ENCODE measurements around the gene SF3B1. TPM values are rescaled to one million over a fixed set of nuclear protein-coding genes. Genes with fewer than 3 reads are reported as not detected.
"Not testable (repeated sequence)": the region's sequence is repeated elsewhere in the genome, so short reads cannot be mapped to it uniquely, and the experiment has no call there.

SF3B1 gene, protein sequence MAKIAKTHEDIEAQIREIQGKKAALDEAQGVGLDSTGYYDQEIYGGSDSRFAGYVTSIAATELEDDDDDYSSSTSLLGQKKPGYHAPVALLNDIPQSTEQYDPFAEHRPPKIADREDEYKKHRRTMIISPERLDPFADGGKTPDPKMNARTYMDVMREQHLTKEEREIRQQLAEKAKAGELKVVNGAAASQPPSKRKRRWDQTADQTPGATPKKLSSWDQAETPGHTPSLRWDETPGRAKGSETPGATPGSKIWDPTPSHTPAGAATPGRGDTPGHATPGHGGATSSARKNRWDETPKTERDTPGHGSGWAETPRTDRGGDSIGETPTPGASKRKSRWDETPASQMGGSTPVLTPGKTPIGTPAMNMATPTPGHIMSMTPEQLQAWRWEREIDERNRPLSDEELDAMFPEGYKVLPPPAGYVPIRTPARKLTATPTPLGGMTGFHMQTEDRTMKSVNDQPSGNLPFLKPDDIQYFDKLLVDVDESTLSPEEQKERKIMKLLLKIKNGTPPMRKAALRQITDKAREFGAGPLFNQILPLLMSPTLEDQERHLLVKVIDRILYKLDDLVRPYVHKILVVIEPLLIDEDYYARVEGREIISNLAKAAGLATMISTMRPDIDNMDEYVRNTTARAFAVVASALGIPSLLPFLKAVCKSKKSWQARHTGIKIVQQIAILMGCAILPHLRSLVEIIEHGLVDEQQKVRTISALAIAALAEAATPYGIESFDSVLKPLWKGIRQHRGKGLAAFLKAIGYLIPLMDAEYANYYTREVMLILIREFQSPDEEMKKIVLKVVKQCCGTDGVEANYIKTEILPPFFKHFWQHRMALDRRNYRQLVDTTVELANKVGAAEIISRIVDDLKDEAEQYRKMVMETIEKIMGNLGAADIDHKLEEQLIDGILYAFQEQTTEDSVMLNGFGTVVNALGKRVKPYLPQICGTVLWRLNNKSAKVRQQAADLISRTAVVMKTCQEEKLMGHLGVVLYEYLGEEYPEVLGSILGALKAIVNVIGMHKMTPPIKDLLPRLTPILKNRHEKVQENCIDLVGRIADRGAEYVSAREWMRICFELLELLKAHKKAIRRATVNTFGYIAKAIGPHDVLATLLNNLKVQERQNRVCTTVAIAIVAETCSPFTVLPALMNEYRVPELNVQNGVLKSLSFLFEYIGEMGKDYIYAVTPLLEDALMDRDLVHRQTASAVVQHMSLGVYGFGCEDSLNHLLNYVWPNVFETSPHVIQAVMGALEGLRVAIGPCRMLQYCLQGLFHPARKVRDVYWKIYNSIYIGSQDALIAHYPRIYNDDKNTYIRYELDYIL
- total RNA-seq, result 100 to 1,000 TPM; 193 to 201 TPM
- long read RNA-seq, full-length matches to known transcripts, result 74 of 118 reads
- long read RNA-seq, partial matches to known transcripts, result 35 of 118 reads
- long read RNA-seq, other reads (novel, unspliced or antisense), result 9 of 118 reads

DNA sequence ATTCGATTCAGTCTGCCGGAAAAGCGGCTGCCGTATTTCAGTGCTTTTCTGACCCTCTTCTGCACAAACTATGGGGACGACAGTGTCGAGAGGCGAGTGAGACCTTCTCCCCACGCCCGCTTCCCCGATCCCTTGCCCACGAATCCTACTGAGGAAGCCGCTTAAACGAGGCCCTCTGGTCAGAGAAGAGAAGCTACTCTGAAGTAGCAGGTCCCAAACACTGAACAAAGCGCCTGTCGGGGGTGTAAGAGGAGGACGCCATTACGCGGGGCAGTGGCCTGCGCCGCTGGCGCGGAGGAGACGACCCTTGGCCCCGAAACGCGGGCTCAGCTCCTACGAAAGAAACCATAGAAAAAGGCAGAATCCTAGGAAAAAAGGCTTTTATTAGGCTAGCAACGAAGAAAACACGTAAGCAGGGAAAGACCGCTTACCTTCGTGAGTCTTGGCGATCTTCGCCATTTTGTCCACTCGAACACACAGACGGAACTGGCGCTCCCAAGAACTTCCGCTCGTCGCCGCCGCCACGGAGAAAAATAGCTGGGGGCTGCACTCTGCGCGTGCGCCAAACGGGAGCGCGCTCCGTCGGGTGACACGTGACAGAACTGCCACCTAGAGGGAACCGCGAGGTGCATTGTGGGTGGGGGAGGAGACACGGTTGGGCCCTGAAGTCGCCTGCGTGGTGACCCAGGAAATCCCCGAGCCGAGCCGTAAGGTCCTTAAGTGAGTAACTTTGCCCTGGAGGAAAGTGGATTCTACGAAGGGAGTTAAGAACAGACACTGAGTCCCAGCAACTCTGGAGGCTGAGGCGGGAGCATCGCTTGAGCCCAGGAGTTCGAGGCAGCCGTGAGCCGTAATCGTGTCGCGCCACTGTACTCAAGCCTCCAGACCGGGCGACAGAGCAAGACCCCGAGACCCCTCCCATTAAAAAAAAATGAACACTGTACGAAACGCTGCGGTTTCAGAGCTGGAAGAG, at the start of gene SF3B1:
Gene SF3B1, minus strand, starts transcription at position 488 of the 973 bp plus-strand sequence. Its CDS starts 29 bp downstream, at position 459.
- DNase-seq, result peak; percentile 99
- intact Hi-C loops (cut with DNase I, micrococcal nuclease), result no loop called here
- ATAC-seq, result peak; percentile 97

DNA sequence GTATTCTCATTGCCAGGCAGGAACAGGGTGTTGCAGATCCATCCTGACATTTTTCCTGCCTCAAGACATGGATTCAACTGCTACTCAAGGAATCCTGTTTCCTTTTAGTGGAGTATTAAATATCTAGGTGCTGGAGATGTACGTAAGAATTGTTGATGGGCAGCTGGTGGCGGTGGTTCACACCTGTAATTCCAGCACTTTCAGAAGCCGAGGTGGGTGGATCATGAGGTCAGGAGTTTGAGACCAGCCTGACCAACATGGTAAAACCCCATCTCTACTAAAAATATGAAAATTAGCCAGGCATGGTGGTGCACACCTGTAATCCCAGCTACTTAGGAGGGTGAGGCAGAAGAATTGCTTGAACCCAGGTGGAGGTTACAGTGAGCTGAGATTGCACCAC, 49.4 kb upstream of the SF3B1 start:
- ATAC-seq; intact Hi-C loops (cut with DNase I, micrococcal nuclease); DNase-seq: not testable (repeated sequence)

DNA sequence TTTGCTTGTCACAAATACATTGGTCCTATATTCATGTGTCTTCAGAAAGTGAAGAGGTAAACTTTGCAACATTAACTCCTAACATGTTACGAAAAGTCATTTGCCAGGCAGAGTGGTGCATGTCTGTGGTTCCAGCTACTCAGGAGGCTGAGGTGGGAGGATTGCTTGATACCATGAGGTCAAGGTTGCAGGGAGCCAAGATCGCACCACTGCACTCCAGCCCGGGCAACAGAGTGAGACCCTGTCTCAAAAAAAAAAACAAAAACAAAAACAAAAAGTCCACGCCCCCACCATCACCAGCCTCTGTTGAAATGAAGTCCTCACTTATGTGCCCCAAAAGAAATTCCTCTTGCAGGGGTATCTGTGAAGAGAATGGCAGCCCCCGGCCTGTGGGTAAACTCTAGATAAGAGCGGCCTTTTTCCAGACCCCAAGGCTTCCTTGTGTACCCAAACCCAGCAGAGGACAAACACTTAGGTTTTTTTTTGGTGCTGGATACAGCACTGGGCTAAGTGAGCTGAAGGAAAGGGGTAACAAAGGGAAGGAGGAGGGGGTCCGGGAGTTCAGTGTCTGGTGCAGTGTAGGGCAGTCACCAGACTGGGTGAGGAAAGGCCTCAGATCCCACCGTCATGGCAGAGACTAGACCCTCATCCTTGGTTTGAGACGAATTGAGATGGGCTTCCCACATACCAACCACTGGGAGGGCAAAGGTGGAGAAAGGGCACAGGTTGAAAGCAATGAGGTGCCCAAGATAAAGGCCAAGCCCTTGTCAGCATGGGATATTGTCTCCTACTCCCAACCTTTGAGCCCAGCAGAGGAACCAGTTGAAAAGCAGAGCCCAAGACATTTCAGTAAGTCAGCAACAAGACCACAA, 45.6 kb upstream of the SF3B1 start:
- no peak for ATAC-seq
- DNase-seq, result no peak
- intact Hi-C loops (cut with DNase I, micrococcal nuclease), result no loop called here

- DNase-seq (no peak), ATAC-seq (no peak)
- intact Hi-C loops (cut with DNase I, micrococcal nuclease), result loop anchor here in 1 of 2 donors (10.0 kb wide), 1 partner anchor 73 kb away; no protein-coding TSS in a partner anchor
Observed at GRCh38 chr2:197477797-197478196, 43.0 kb upstream of the SF3B1 start.

DNA sequence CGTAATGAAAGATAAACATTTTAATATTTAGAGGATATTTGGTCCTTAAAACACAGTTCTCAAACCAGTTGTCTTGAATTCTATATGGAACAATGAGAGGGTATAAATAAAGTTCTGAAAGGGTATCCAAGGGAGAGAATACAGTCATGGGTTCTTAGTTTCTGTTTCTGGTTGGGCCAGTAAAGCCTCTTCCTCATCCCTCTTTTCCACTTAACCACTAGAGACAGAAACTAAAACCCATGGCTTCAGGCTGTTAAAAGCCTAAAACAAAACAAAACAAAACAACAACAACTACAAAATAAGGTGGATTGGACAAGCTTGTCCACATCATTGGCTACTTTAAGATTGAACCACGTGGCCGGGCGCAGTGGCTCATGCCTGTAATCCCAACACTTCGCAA, 37.3 kb upstream of the SF3B1 start:
- intact Hi-C loops (cut with DNase I, micrococcal nuclease), result loop anchor here in 1 of 2 donors (10.0 kb wide), 1 partner anchor 67 kb away; no protein-coding TSS in a partner anchor
- no peak for DNase-seq
- ATAC-seq, result no peak

GRCh38 chr2:197464175-197464574, 29.3 kb upstream of the SF3B1 start:
- ATAC-seq (no peak), DNase-seq (no peak)
- intact Hi-C loops (cut with DNase I, micrococcal nuclease), result no loop called here

DNA sequence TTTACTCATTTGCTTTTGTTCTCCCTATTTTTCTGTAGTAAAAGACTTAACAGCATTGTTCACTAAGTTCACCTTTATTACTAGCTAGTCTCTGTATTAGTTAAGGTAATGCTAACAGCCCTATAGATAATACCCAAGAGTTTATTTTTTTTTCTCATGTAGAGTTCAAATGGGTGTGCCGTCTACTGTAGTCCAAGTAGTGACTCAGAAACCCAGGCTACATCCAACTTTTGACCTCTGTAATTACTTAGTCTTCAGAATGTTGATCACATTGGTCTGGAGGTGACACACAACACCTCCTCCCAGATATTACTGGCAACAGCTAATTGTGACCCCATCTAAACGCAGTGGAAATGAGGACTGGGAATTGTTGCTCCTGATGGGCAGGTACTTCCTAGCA, 26.2 kb upstream of the SF3B1 start:
- DNase-seq (no peak), ATAC-seq (peak; percentile 87)
- intact Hi-C loops (cut with DNase I, micrococcal nuclease), result no loop called here

DNA sequence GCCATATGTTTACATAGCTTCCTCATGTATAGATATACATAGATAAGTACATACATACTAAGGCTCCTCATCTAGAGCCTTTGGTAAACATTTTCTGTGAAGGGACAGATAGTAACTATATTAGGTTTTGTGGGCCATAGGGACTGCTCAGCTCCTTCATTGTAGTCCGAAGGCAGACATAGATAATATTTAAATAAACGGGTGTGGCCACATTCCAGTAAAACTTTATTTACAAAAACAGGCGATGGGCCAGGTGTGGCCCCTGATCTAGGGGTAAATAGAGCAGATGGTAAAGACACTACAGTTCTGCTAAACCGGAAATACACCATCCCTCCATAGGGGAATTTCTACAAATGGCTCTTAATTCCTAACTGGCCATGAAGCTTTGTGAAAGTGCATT, 25.8 kb upstream of the SF3B1 start:
- DNase-seq (peak; percentile 9 to 29), ATAC-seq (peak; percentile 76)
- intact Hi-C loops (cut with DNase I, micrococcal nuclease), result no loop called here

DNA sequence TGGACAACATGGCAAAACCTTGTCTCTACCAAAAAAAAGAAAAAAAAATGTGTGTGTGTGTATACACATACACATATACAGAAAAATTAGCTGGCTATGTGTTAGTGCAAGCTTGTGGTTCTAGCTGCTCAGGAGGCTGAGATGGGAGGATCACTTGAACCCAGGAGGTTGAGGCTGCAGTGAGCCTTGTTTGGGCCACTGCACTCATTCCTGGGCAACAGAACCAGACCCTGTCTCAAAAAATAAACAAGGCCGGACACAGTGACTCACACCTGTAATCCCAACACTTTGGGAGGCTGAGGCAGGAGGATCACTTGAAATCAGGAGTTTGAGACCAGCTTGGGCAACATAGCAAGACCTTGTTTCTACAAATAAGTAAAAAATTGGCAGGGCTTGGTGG, 20.6 kb upstream of the SF3B1 start:
- intact Hi-C loops (cut with DNase I, micrococcal nuclease), result no loop called here
- DNase-seq (no peak), ATAC-seq (no peak)

- ATAC-seq, result no peak
- intact Hi-C loops (cut with DNase I, micrococcal nuclease), result no loop called here
- DNase-seq, result no peak
Observed at GRCh38 chr2:197454923-197455322, 20.1 kb upstream of the SF3B1 start.

DNA sequence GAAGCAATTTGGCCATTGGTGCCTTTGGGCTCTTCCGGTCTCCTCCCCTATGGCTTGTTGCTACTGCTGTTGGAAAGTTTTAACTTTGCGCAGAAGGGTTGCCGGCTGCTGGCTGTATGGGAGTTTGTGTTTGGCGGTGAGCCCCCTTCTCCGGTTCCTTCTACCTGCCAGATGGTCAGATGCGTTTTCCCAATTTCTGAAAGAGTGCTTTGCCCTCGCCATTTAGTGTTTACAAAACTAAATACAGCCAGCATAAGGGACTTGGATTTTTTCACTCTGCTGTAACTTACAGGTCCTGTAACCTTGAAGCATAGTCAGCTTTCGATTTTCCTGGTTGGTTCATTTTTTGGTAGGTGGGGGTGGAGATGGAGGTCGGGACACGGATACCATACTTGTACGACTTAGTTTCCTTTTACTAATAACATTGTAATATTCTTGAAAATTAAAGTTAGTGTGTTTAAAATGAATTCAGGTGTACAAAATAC, 19.1 kb upstream of the SF3B1 start:
- DNase-seq (peak in 1 of 2 donors; percentile 78), ATAC-seq (peak; percentile 61)
- intact Hi-C loops (cut with DNase I, micrococcal nuclease), result no loop called here

DNA sequence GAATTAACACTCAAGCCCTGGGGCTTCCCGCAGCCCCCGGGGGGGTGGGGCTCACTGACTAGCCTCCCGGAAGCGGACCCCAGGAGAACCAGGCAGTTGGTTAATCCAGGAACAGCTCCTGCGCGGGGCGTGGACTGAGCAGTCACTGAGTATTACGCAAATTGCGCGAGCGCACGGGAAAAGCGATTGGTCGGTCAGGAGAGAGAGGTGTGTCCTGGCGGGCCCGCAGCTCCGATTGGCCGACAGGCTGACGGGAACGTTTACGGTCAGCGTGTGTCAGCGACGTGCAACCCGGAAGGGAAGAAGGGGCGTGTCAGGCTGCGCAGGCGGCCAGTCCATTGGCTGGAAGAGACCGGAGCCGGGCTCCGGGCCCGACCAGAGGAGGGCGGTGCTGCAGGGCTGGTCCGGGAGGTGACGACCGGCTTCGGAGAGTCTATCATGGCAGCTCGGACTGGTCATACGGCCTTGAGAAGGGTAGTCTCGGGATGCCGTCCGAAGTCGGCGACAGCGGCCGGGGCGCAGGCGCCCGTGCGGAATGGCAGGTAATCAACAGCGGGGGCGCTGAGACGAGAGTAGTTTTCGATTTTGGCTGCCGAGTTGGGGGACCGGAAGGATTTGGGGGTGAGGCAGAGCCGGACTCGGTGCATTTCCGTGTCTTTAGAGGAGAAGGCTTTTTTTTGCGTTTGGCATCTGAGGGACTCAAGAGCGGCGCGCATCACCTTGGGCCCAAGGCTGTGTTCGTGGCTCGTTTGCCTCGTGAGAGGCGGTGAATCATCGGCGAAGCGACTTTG, 18.5 kb upstream of the SF3B1 start, which contains the start of gene COQ10B:
Gene COQ10B, plus strand, starts transcription at position 430 of the 791 bp plus-strand sequence. Its CDS starts 9 bp downstream, at position 439.
- intact Hi-C loops (cut with DNase I, micrococcal nuclease), result no loop called here

GRCh38 chr2:197452754-197453122, 17.9 kb upstream of the SF3B1 start:
- intact Hi-C loops (cut with DNase I, micrococcal nuclease), result no loop called here
- DNase-seq, result no peak
- ATAC-seq, result peak; percentile 63

More for the DNA sequence above, 18.5 kb upstream of the SF3B1 start, which contains the start of gene COQ10B:
- ATAC-seq, result peak; percentile 90
- peak; percentile 99 to 100 for DNase-seq

DNA sequence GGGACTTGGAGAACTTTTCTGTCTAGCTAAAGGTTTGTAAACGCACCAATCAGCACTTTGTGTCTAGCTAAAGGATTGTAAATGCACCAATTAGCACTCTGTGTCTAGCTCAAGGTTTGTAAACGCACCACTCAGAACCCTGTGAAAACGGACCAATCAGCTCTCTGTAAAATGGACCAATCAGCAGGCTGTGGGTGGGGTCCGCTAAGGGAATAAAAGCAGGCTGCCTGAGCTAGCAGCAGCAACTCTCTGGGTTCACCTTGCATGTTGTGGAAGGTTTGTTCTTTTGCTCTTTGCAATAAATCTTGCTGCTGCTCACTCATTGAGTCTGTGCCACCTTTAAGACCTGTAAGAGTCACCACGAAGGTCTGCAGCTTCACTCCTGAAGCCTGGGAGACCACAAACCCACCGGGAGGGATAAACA, 16.1 kb upstream of the SF3B1 start:
- intact Hi-C loops (cut with DNase I, micrococcal nuclease); DNase-seq; ATAC-seq: not testable (repeated sequence)

DNA sequence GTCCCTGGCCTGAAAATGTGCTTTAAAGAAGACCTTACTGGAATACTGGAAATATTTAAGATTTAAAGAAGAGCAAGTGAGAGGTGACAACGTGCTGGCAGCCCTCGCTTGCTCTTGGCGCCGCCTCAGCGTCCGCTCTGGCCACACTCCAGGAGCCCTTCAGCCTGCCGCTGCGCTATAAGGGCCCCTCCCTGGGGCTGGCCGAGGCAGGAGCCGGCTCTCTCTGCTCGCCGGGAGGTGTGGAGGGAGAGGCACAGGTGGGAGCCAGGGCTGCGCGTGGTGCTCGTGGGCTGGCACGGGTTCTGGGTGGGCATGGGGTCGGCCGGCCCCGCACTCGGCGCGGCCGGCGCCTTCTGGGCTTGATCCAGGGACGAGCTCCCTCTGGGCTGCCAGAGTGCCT, 15.6 kb upstream of the SF3B1 start:
- ATAC-seq (no peak), DNase-seq (no peak)
- intact Hi-C loops (cut with DNase I, micrococcal nuclease), result no loop called here

Data from left colon (tissue), 2 donors.